Liver (tissue), 9 donors: ENCODE measurements around the gene MICAL3. TPM values are rescaled to one million over a fixed set of nuclear protein-coding genes. Genes with fewer than 3 reads are reported as not detected.

Experiments
- DNase-seq: peaks from one replicate; pipeline ENCODE4 v3.0.0-alpha.2; 2017; ENCODE audit warnings: low spot score
- H3K27ac ChIP-seq, 2 donors: one replicate each; pipeline ENCODE4 v1.7.0; 2013; ENCODE audit warnings: inconsistent platforms in 2 of 2, low read length in 2 of 2, control low read depth in 1 of 2, low read depth in 1 of 2, mild to moderate bottlenecking in 1 of 2
- H3K27me3 ChIP-seq, 4 donors: one replicate each; pipeline versions ENCODE4 v1.6.1 to v1.7.0; 2013; ENCODE audit warnings: low read length in 3 of 4, inconsistent platforms in 1 of 4, mild to moderate bottlenecking in 1 of 4, moderate library complexity in 1 of 4; ENCODE audit not compliant: control insufficient read depth in 4 of 4, insufficient read depth in 4 of 4
- H3K36me3 ChIP-seq, 4 donors: one replicate each; pipeline versions ENCODE4 v1.6.1 to v1.7.0; 2013; ENCODE audit warnings: low read length in 3 of 4, mild to moderate bottlenecking in 3 of 4, low read depth in 1 of 4, moderate library complexity in 1 of 4; ENCODE audit not compliant: control insufficient read depth in 4 of 4, insufficient read depth in 3 of 4
- H3K4me1 ChIP-seq, 4 donors: one replicate each; pipeline versions ENCODE4 v1.6.1 to v1.7.0; 2013; ENCODE audit warnings: low read length in 3 of 4, mild to moderate bottlenecking in 3 of 4, moderate library complexity in 1 of 4; ENCODE audit not compliant: control insufficient read depth in 4 of 4, insufficient read depth in 4 of 4
- H3K4me3 ChIP-seq, 3 donors: one replicate each; pipeline versions ENCODE4 v1.6.1 to v1.7.0; 2013; ENCODE audit warnings: low read length in 3 of 3, control low read depth in 1 of 3, low read depth in 1 of 3, mild to moderate bottlenecking in 1 of 3
- H3K9ac ChIP-seq, 2 donors: one replicate each; pipeline ENCODE4 v1.7.0; 2013; ENCODE audit warnings: low read length in 2 of 2, mild to moderate bottlenecking in 2 of 2, moderate library complexity in 2 of 2, control low read depth in 1 of 2, low read depth in 1 of 2
- H3K9me3 ChIP-seq, 4 donors: one replicate each; pipeline versions ENCODE4 v1.6.1 to v1.7.0; 2013; ENCODE audit warnings: low read length in 3 of 4; ENCODE audit not compliant: control insufficient read depth in 4 of 4
- EGR1 ChIP-seq, 2 donors: IDR thresholded peaks; 2 replicates each; pipeline ENCODE4 v1.6.1; 2016 to 2018; ENCODE audit warnings: antibody characterized with exemption in 2 of 2, low read depth in 2 of 2
- FOXA1 ChIP-seq: IDR thresholded peaks from 2 replicates; pipeline ENCODE4 v1.6.1; 2016; ENCODE audit warnings: antibody characterized with exemption
- GABPA ChIP-seq, 2 donors: IDR thresholded peaks in 1 of 2; conservative IDR thresholded peaks in 1 of 2; 2 replicates each; pipeline ENCODE4 v1.6.1; 2016; ENCODE audit warnings: antibody characterized with exemption in 2 of 2, mild to moderate bottlenecking in 1 of 2, moderate library complexity in 1 of 2
- HNF4A ChIP-seq, 2 donors: conservative IDR thresholded peaks; 2 replicates each; pipeline ENCODE4 v1.6.1; 2016; ENCODE audit warnings: antibody characterized with exemption in 2 of 2, mild to moderate bottlenecking in 2 of 2
- HNF4G ChIP-seq: IDR thresholded peaks from 2 replicates; pipeline ENCODE4 v1.6.1; 2016; ENCODE audit warnings: antibody characterized with exemption
- JUND ChIP-seq, 2 donors: IDR thresholded peaks; 2 replicates each; pipeline ENCODE4 v1.6.1; 2016; ENCODE audit warnings: antibody characterized with exemption in 2 of 2
- RAD21 ChIP-seq, 2 donors: IDR thresholded peaks; 2 replicates each; pipeline ENCODE4 v1.6.1; 2016; ENCODE audit warnings: antibody characterized with exemption in 2 of 2, mild to moderate bottlenecking in 2 of 2
- RXRA ChIP-seq, 2 donors: IDR thresholded peaks; 2 replicates each; pipeline ENCODE4 v1.6.1; 2017 to 2018; ENCODE audit warnings: antibody characterized with exemption in 2 of 2, mild to moderate bottlenecking in 1 of 2
- YY1 ChIP-seq: IDR thresholded peaks from 2 replicates; pipeline ENCODE4 v1.6.1; 2016; ENCODE audit warnings: antibody characterized with exemption, mild to moderate bottlenecking
- WGBS: extraction: QIAGEN DNeasy Blood & Tissue Kit; methylation state at CpG from one replicate; pipeline ENCODE4 v1.1.7; 2013; 5-methylcytosine and 5-hydroxymethylcytosine counted together
- polyA plus RNA-seq, 2 donors: library from polyadenylated mRNA; stranded (reverse) in 1 of 2; unstranded in 1 of 2; fragments of 200-250 nt in 1 of 2; fragments of >200 nt in 1 of 2; fragmentation: Nextera tagmentation in 1 of 2; extraction: Ambion mirVana in 1 of 2; gene quantifications; one replicate each; pipeline versions ENCODE4 v1.2.1 to v1.2.3, GENCODE V29; 2013 to 2015
- total RNA-seq, 2 donors: library from RNA; depleted of rRNA; stranded (reverse); fragments of >200 nt; gene quantifications; one replicate each; pipeline ENCODE4 v1.2.3, GENCODE V29; 2014
- TF ChIP-seq, protein P1 (sequence below): IDR thresholded peaks from 2 replicates; pipeline ENCODE4 v1.6.1; 2016; ENCODE audit warnings: antibody characterized with exemption, mild to moderate bottlenecking
- TF ChIP-seq, protein P2 (sequence below): IDR thresholded peaks from 2 replicates; pipeline ENCODE4 v1.6.1; 2016; ENCODE audit warnings: antibody characterized with exemption
- TF ChIP-seq, protein P3 (sequence below): IDR thresholded peaks from 2 replicates; pipeline ENCODE4 v1.6.1; 2016; ENCODE audit warnings: antibody characterized with exemption
- donor health status: healthy.
- donor health status: healthy.
- donor health status: healthy.
- donor health status: healthy.
- donor health status: healthy.

The MICAL3 gene
- total and polyA plus RNA-seq, 4 donors: 6.4 to 38.4 (median 23.4) TPM

DNA sequence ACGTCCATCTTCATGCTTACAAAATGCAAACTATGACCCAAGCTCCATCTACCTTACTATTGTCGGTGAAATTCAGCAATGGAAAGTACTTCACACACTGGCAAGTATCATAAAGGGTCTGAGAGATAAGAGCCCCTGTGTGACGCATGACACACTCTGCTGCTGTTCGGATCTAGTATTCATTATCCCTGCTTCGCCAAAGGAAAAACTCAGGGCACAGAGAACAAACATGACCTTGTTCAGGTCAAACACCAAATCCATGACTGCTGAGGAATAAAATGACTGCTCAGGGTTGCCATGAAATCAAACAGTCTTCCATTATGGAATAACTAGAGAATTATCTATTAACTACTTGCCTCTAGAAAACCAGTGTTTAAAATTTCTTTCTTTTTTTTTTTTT lies 73.0 kb downstream of the MICAL3 start (continued):
- TF ChIP-seq, protein P1, sequence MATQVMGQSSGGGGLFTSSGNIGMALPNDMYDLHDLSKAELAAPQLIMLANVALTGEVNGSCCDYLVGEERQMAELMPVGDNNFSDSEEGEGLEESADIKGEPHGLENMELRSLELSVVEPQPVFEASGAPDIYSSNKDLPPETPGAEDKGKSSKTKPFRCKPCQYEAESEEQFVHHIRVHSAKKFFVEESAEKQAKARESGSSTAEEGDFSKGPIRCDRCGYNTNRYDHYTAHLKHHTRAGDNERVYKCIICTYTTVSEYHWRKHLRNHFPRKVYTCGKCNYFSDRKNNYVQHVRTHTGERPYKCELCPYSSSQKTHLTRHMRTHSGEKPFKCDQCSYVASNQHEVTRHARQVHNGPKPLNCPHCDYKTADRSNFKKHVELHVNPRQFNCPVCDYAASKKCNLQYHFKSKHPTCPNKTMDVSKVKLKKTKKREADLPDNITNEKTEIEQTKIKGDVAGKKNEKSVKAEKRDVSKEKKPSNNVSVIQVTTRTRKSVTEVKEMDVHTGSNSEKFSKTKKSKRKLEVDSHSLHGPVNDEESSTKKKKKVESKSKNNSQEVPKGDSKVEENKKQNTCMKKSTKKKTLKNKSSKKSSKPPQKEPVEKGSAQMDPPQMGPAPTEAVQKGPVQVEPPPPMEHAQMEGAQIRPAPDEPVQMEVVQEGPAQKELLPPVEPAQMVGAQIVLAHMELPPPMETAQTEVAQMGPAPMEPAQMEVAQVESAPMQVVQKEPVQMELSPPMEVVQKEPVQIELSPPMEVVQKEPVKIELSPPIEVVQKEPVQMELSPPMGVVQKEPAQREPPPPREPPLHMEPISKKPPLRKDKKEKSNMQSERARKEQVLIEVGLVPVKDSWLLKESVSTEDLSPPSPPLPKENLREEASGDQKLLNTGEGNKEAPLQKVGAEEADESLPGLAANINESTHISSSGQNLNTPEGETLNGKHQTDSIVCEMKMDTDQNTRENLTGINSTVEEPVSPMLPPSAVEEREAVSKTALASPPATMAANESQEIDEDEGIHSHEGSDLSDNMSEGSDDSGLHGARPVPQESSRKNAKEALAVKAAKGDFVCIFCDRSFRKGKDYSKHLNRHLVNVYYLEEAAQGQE: no peak
- TF ChIP-seq YY1 (peak; percentile 81), HNF4A (conservative IDR thresholded peaks at IDR 0.05) (peak; percentile 54 to 55), RAD21 (IDR thresholded peaks at IDR 0.05) (peak; percentile 12 to 55), FOXA1 (no peak)
- TF ChIP-seq, protein P2, sequence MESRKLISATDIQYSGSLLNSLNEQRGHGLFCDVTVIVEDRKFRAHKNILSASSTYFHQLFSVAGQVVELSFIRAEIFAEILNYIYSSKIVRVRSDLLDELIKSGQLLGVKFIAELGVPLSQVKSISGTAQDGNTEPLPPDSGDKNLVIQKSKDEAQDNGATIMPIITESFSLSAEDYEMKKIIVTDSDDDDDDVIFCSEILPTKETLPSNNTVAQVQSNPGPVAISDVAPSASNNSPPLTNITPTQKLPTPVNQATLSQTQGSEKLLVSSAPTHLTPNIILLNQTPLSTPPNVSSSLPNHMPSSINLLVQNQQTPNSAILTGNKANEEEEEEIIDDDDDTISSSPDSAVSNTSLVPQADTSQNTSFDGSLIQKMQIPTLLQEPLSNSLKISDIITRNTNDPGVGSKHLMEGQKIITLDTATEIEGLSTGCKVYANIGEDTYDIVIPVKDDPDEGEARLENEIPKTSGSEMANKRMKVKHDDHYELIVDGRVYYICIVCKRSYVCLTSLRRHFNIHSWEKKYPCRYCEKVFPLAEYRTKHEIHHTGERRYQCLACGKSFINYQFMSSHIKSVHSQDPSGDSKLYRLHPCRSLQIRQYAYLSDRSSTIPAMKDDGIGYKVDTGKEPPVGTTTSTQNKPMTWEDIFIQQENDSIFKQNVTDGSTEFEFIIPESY: no peak

DNA sequence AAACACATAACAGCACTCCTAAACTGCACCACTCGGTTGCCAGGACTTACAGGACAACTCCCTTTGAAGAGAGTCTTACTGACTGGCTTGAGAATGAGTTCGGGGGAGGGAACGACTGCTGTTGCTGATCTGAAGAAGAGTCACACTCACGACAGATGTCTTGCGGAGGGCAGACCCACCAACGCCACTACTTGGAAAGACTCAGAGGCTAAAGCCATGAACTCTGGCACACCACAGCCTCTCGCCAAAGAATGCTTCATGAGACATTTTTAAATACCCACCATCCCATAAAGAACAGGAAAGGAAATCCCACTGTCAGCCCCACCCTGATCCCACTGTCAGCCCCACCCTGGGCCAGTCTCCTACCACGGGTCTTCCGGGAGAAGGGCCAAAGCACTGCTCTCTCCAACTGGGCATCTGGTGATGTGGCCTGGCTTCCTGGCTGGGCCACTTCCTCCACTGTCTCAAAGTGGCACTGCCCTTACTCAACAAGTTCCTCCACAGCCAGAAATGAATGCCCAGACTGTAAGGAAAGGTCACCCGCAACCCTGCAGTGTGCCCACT lies 73.6 kb downstream of the MICAL3 start:
- no peak for DNase-seq
- Histone ChIP-seq H3K9ac (no peak overlapping the region), H3K27ac (no peak overlapping the region)

More for the DNA sequence above, 73.6 kb downstream of the MICAL3 start:
- Histone ChIP-seq H3K9me3 (no peaks in the 10 kb centered on the region), H3K36me3 (no peaks in the 10 kb centered on the region), H3K4me3 (no peak overlapping the region), H3K4me1 (peaks cover 18 to 46% (median 29%) of the 10 kb centered on the region in 4 donors), H3K27me3 (no peaks in the 10 kb centered on the region)
- WGBS: 86% methylated on average over 10 of the region's 10 CpGs
- no peak for TF ChIP-seq JUND (IDR thresholded peaks at IDR 0.05)
- no peak for TF ChIP-seq RXRA (IDR thresholded peaks at IDR 0.05)
- TF ChIP-seq EGR1 (IDR thresholded peaks at IDR 0.05; ENCODE audit: low read depth in 2 of 2): no peak
- TF ChIP-seq RAD21 (IDR thresholded peaks at IDR 0.05): no peak
- TF ChIP-seq, protein P2: no peak
- TF ChIP-seq HNF4G: no peak
- TF ChIP-seq, protein P3, sequence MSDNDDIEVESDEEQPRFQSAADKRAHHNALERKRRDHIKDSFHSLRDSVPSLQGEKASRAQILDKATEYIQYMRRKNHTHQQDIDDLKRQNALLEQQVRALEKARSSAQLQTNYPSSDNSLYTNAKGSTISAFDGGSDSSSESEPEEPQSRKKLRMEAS: no peak
- TF ChIP-seq GABPA (IDR thresholded peaks at IDR 0.05 in 1 of 2, conservative IDR thresholded peaks at IDR 0.05 in 1 of 2): no peak
